Measurements from ENCODE around the gene CPPED1.
"Not testable (repeated sequence)": the region's sequence is repeated elsewhere in the genome, so short reads cannot be mapped to it uniquely, and the experiment has no call there.

CPPED1 gene

DNA sequence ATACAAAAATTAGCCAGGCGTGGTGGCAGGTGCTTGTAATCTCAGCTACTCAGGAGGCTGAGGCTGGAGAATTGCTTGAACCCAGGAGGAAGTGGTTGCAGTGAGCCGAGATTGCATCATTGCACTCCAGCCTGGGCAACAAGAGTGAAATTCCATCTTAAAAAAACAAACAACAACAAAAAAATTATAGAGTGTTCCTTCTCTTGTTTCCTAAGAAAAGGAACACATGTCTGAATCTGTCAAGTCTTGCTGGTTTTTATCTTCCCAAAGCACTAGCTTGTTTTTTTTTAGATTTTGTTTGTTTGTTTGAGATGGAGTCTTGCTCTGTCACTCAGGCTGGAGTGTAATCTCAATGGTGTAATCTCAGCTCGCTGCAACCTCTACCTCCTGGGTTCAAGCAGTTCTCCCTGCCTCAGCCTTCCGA, 13.1 kb upstream of the CPPED1 start:
- not testable (repeated sequence) for DNase-seq (ENCODE audit: low spot score in 2 of 2); H3K27ac Mint-ChIP-seq (ENCODE audit: low read depth)
- H3K27me3 Mint-ChIP-seq = peaks cover 13% of the 10 kb centered on the region

DNA sequence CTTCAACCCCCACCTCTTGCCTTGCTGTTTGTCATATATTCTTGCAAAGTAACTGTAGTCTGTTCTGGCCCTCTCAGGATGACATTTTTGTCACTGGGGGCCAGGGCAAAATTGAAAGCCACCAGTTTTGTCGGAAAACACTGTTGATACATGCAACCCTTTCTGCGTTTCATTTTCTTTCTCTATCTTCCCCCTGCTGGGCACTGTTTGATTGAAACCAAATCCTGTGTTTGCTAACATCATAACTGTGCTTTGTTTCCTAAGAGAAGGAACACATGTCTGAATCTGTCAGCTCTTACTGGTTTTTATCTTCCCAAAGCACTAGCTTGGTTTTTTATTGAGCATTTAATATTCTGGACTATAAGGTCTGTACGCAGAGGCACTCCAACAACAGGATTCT, 11.7 kb upstream of the CPPED1 start:
- Mint-ChIP-seq H3K27ac (ENCODE audit: low read depth) (no peak overlapping the region), H3K27me3 (peaks cover 18% of the 10 kb centered on the region), H3K4me3 (no peak overlapping the region), H3K9me3 (peaks cover 3% of the 10 kb centered on the region), H3K36me3 (ENCODE audit: insufficient read depth) (no peaks in the 10 kb centered on the region), H3K4me1 (peaks cover 6% of the 10 kb centered on the region)
- DNase-seq (ENCODE audit: low spot score in 2 of 2) (no peak), ATAC-seq (replicated peaks; ENCODE audit: extremely low read depth, poor library complexity, severe bottlenecking) (no peak)

More for the DNA sequence above, 13.1 kb upstream of the CPPED1 start:
- not testable (repeated sequence) for H3K4me1 Mint-ChIP-seq; H3K4me3 Mint-ChIP-seq; H3K9me3 Mint-ChIP-seq; H3K36me3 Mint-ChIP-seq (ENCODE audit: insufficient read depth); ATAC-seq (replicated peaks; ENCODE audit: extremely low read depth, poor library complexity, severe bottlenecking)

DNA sequence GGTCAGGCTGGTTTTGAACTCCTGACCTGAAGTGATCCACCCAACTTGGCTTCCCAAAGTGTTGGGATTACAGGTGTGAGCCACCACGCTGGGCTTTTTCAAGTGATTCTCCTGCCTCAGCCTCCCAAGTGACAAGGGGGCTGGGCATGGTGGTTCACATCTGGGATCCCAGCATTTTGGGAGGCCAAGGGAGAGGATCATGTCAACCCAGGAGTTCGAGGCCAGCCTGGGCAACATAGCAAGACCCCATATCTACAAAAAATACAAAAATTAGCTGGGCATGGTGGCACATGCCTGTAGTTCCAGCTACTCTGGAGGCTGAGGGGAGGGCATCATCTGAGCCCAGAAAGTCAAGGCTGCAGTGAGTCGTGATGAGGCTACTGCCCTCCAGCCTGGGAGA, 10.0 kb upstream of the CPPED1 start:
- H3K36me3 Mint-ChIP-seq (ENCODE audit: insufficient read depth); H3K9me3 Mint-ChIP-seq; H3K4me1 Mint-ChIP-seq; ATAC-seq (replicated peaks; ENCODE audit: extremely low read depth, poor library complexity, severe bottlenecking); DNase-seq (ENCODE audit: low spot score in 2 of 2); H3K27ac Mint-ChIP-seq (ENCODE audit: low read depth); H3K4me3 Mint-ChIP-seq: not testable (repeated sequence)
- H3K27me3 Mint-ChIP-seq = peaks cover 11% of the 10 kb centered on the region

DNA sequence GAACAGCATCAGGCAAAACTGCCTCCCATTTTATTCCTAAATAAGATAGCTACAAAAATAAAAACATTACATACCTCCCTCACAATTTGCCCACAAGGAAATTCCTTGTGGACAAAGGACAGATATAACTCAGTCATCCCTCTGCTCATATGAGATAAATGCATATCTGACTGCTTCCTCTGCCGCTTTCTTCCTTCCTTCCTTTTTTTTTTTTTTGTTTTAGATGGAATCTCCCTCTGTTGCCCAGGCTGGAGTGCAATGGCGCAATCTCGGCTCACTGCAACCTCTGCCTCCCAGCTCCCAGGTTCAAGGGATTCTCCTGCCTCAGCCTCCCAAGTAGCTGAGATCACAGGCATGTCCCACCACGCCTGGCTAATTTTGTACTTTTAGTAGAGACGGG, 9.6 kb upstream of the CPPED1 start:
- not testable (repeated sequence) for ATAC-seq (replicated peaks; ENCODE audit: extremely low read depth, poor library complexity, severe bottlenecking); DNase-seq (ENCODE audit: low spot score in 2 of 2); H3K4me1 Mint-ChIP-seq; H3K27ac Mint-ChIP-seq (ENCODE audit: low read depth); H3K36me3 Mint-ChIP-seq (ENCODE audit: insufficient read depth); H3K4me3 Mint-ChIP-seq; H3K9me3 Mint-ChIP-seq
- H3K27me3 Mint-ChIP-seq = peaks cover 15% of the 10 kb centered on the region

DNA sequence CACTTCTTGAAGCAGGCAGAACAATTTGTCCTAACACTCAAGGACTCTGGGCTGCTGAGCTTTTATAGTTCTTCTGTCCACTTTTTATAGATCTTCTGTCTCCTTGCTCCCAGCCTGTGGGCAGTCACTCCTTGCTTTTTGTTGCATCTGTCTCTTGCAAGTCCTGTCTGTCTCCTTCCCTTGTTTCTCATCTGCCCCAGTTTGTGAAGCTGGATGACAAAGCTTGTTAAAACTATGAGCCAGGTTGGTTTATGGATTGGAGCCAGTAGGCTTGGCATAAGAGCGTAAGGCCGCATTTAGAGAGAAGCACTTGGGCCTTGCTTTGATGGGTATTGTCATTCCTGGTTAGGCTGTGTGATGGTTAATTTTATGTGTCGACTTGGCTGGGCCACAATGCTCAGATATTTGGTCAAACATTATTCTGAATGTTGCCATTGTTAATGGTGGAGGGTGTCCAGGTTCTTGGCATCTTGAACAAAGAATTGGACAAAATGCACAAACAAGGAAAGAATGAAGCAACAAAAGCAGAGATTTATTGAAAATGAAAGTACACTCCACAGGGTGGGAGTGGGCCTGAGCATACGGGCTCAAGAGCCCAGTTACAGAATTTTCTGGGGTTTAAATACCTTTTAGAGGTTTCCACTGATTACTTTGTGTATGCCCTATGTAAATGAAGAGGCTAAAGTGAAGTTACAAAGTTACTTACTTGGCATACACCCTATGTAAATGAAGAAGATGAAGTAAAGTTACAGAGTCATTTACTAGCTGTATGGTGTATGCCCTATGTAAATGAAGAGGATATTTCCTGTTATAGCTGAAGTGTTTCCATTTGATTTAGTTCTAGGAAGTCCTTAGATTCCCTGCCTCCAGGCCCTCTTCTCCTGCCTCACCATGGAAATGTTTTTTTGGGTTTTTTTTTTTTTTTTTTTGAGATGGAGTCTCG, 8.0 kb upstream of the CPPED1 start:
- no peak for DNase-seq (ENCODE audit: low spot score in 2 of 2)
- Mint-ChIP-seq H3K9me3 (peaks cover 5% of the 10 kb centered on the region), H3K27ac (ENCODE audit: low read depth) (no peak overlapping the region), H3K27me3 (peaks cover 21% of the 10 kb centered on the region), H3K4me3 (no peak overlapping the region), H3K4me1 (no peaks in the 10 kb centered on the region), H3K36me3 (ENCODE audit: insufficient read depth) (no peaks in the 10 kb centered on the region)
- no peak for ATAC-seq (replicated peaks; ENCODE audit: extremely low read depth, poor library complexity, severe bottlenecking)

DNA sequence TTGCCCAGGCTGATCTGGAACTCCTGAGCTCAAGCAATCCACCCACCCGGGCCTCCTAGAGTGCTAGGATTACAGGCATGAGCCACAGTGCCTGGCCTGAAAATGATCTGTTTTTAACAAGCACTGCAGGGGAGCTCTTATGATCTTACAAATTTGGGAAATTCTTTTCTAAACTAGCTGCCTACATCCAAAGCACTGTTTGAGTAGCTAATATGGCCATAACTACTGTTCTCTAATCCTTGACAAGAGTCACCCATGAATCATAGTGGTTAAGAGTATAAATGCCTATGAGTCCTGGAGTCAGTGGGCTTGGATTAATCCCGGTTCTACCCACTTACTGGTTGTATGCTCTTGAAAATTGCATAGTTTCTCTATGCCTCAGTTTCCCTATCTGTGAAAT, 1.4 kb upstream of the CPPED1 start:
- no peak for ATAC-seq (replicated peaks; ENCODE audit: extremely low read depth, poor library complexity, severe bottlenecking)
- peak overlapping the region; percentile 89 for H3K4me3 Mint-ChIP-seq
- no peak for DNase-seq (ENCODE audit: low spot score in 2 of 2)
- peaks cover 22% of the 10 kb centered on the region for H3K4me1 Mint-ChIP-seq
- H3K36me3 Mint-ChIP-seq (ENCODE audit: insufficient read depth) = peaks cover 8% of the 10 kb centered on the region
- no peaks in the 10 kb centered on the region for H3K9me3 Mint-ChIP-seq
- peaks cover 13% of the 10 kb centered on the region for H3K27me3 Mint-ChIP-seq
- H3K27ac Mint-ChIP-seq (ENCODE audit: low read depth) = no peak overlapping the region

DNA sequence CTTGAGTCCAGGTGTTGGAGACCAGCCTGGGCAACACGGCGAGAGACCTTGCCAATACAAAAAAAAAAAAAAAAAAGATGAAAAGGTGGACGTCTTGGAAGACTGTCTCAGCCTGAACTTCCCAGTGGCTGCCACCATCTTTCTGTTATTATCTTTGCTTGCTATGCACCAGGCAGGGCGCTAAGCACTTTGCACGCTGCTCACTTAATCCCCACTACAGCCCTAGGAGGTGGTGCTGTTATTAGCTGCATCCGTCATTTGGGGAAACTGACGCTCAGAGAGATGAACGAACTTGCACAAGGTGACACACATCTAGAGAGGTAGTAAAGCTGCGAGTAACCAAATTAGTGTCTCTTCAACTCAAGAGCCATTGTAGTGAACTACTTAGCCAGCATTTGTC, 708 bp upstream of the CPPED1 start:
- Mint-ChIP-seq H3K36me3 (ENCODE audit: insufficient read depth) (peaks cover 8% of the 10 kb centered on the region), H3K27me3 (peaks cover 10% of the 10 kb centered on the region), H3K27ac (ENCODE audit: low read depth) (no peak overlapping the region), H3K4me1 (peaks cover 22% of the 10 kb centered on the region), H3K4me3 (peak overlapping the region; percentile 89), H3K9me3 (no peaks in the 10 kb centered on the region)
- DNase-seq (ENCODE audit: low spot score in 2 of 2) (no peak), ATAC-seq (replicated peaks; ENCODE audit: extremely low read depth, poor library complexity, severe bottlenecking) (no peak)

DNA sequence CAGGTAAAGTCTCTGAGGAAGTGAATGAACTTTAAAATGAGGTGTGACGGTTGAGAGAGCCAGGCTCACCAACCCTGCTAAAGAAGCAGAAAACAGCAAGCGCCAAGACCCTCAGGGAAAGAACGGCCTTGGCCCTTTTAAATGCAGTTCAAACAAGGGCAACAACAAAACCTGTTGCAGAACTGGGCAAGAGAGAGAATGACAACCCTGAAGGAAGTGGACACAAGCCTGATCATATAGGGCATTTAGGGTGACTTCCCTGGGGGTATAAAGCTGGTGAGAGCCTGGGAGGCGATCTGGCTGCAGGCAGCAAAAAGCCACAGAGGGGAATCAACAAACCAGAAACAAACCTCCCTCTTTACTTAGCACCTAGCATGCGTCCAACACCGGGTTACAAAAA, 1.0 kb downstream of the CPPED1 start:
- Mint-ChIP-seq H3K4me1 (peaks cover 22% of the 10 kb centered on the region), H3K4me3 (peak overlapping the region; percentile 89), H3K27ac (ENCODE audit: low read depth) (peak overlapping the region; percentile 90), H3K36me3 (ENCODE audit: insufficient read depth) (peaks cover 8% of the 10 kb centered on the region), H3K9me3 (no peaks in the 10 kb centered on the region), H3K27me3 (no peaks in the 10 kb centered on the region)
- DNase-seq (ENCODE audit: low spot score in 2 of 2) (no peak), ATAC-seq (replicated peaks; ENCODE audit: extremely low read depth, poor library complexity, severe bottlenecking) (no peak)

DNA sequence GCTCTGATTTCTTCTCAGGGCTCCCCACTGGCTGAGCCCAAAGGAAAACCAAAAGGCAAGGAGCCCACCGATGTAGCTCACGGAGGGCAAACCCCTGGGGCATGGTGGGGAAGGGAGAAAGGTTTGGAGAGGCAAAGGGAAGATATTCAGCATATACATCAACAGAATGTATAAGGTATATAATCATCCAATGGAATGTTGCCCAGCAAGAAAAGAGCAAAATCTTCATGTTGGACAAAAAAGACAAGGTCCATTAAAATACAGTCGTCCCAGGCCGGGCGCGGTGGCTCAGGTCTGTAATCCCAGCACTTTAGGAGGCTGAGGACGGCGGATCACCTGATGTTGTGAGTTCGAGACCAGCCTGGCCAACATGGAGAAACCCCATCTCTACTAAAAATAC, 1.6 kb downstream of the CPPED1 start:
- H3K27ac Mint-ChIP-seq (ENCODE audit: low read depth) = peak overlapping the region; percentile 90
- no peaks in the 10 kb centered on the region for H3K9me3 Mint-ChIP-seq
- peaks cover 10% of the 10 kb centered on the region for H3K36me3 Mint-ChIP-seq (ENCODE audit: insufficient read depth)
- ATAC-seq (replicated peaks; ENCODE audit: extremely low read depth, poor library complexity, severe bottlenecking) = no peak
- no peaks in the 10 kb centered on the region for H3K27me3 Mint-ChIP-seq
- H3K4me1 Mint-ChIP-seq = peaks cover 22% of the 10 kb centered on the region
- no peak for DNase-seq (ENCODE audit: low spot score in 2 of 2)
- H3K4me3 Mint-ChIP-seq = peak overlapping the region; percentile 89

DNA sequence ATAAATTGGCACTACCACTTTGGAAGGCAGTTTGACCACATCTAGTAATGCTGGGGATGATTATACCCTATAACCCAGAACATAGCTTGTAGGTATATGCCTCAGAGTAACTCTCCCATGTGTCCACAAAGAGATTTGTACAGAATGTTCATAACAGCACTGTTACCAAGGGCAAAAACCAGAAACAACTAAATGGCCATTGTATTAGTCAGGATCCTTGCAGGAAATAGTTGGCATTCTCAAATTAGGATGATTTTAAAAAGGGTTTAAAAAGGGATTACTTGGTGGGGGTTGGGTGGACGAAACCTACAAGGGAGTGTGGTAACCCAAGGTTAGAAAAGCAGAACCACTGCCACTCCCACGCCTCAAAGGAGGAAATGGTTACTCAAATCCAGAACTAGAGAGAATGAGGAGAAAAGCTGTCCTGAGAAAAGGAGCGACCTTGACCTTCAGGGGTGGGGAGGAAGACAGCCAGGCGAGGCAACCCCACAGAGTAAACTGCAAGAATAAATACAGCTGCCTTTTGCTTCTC, 2.1 kb downstream of the CPPED1 start:
- no peaks in the 10 kb centered on the region for H3K9me3 Mint-ChIP-seq
- ATAC-seq (replicated peaks; ENCODE audit: extremely low read depth, poor library complexity, severe bottlenecking) (no peak), DNase-seq (ENCODE audit: low spot score in 2 of 2) (no peak)
- H3K27me3 Mint-ChIP-seq = no peaks in the 10 kb centered on the region
- H3K27ac Mint-ChIP-seq (ENCODE audit: low read depth) = no peak overlapping the region
- peaks cover 22% of the 10 kb centered on the region for H3K4me1 Mint-ChIP-seq
- peak overlapping the region; percentile 89 for H3K4me3 Mint-ChIP-seq
- H3K36me3 Mint-ChIP-seq (ENCODE audit: insufficient read depth) = peaks cover 10% of the 10 kb centered on the region

DNA sequence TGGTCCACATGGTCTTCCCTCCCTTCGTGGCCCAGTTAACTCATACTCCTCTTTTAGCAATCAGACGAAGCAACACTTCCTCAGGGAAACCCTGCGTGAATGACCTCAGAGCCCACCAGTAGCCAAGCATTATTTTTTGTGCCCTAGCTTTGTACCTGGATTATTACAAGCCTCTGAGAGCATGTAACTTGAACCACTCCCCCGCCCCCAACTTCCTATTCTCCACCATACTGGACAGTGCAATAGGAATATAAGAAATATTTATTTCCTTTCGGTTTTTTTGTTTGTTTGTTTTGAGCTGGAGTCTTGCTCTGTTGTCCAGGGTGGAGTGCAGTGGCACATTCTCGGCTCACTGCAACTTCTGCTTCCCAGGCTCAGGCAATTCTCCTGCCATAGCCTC, 2.9 kb downstream of the CPPED1 start:
- Mint-ChIP-seq H3K4me1 (peaks cover 22% of the 10 kb centered on the region), H3K27ac (ENCODE audit: low read depth) (no peak overlapping the region), H3K36me3 (ENCODE audit: insufficient read depth) (peaks cover 10% of the 10 kb centered on the region), H3K27me3 (no peaks in the 10 kb centered on the region), H3K9me3 (no peaks in the 10 kb centered on the region), H3K4me3 (no peak overlapping the region)
- no peak for ATAC-seq (replicated peaks; ENCODE audit: extremely low read depth, poor library complexity, severe bottlenecking)
- DNase-seq (ENCODE audit: low spot score in 2 of 2) = no peak

DNA sequence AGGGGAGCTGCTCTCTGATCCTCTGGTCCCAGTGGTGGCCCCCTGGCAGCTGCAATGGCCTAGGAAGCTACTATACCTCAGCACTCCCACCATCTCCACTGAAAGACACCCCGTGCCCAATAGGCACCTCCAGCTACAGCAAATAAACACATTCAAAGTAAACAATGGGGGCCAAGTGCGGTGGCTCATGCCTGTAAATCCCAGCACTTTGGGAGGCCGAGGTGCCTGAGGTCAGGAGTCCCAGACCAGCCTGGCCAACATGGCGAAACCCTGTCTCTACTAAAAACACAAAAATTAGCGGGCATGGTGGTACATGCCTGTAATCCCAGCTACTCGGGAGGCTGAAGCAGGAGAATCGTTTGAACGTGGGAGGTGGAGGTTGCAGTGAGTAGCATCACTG, 3.7 kb downstream of the CPPED1 start:
- not testable (repeated sequence) for ATAC-seq (replicated peaks; ENCODE audit: extremely low read depth, poor library complexity, severe bottlenecking); H3K4me3 Mint-ChIP-seq
- peaks cover 10% of the 10 kb centered on the region for H3K36me3 Mint-ChIP-seq (ENCODE audit: insufficient read depth)

DNA sequence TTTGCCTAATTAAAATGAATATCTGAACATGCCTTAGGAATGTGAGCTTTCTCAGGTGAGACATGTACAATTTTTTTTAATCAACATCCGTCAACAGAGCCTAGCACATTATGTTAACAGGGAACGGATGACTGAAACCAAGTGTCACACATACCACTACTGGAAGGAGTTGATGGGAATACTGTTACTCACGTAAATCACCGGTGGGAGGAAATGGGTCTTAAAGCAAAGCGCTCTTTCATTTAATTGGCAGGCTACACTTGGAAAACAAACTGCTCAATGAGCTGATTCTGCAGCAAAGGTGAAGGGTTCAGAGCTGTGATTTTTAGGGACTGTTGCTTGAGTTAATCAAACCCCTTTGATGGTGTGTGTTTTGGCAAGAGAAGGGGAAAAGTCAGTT, 4.8 kb downstream of the CPPED1 start:
- no peak overlapping the region for H3K4me3 Mint-ChIP-seq
- DNase-seq (ENCODE audit: low spot score in 2 of 2) = no peak
- no peak for ATAC-seq (replicated peaks; ENCODE audit: extremely low read depth, poor library complexity, severe bottlenecking)
- H3K4me1 Mint-ChIP-seq = peaks cover 22% of the 10 kb centered on the region
- no peaks in the 10 kb centered on the region for H3K27me3 Mint-ChIP-seq
- H3K36me3 Mint-ChIP-seq (ENCODE audit: insufficient read depth) = peaks cover 10% of the 10 kb centered on the region
- H3K9me3 Mint-ChIP-seq = no peaks in the 10 kb centered on the region
- H3K27ac Mint-ChIP-seq (ENCODE audit: low read depth) = no peak overlapping the region

More for the DNA sequence above, 3.7 kb downstream of the CPPED1 start:
- not testable (repeated sequence) for H3K9me3 Mint-ChIP-seq; H3K27me3 Mint-ChIP-seq; DNase-seq (ENCODE audit: low spot score in 2 of 2); H3K27ac Mint-ChIP-seq (ENCODE audit: low read depth)
- peaks cover 22% of the 10 kb centered on the region for H3K4me1 Mint-ChIP-seq
